Activated CD4-positive, alpha-beta T cell treated with anti-CD3 and anti-CD28 coated beads for 36 hours (primary cell): ENCODE results near the gene ALK. TPM values are rescaled to one million over a fixed set of nuclear protein-coding genes. Genes with fewer than 3 reads are reported as not detected.
A peak's percentile ranks its signal among the peaks of the same experiment; 100 is the strongest.

Experiments used
- ATAC-seq: fragments of 200-7000 bp; cut with Tn5 transposase; one replicate; pipeline ENCODE4 v1.10.0; 2021; ENCODE audit warnings: mild to moderate bottlenecking, moderate library complexity
- CTCF ChIA-PET: fragments of 350-600 bp; sonication (Branson Sonifier 250); formaldehyde crosslinking; loops from one replicate; lab custom pipeline; 2021; ENCODE audit warnings: antibody characterized with exemption; lab: Charles Lee
- POLR2A ChIA-PET: fragments of 350-600 bp; sonication (Branson Sonifier 250); formaldehyde crosslinking; loops from one replicate; lab custom pipeline; 2021; ENCODE audit warnings: antibody characterized with exemption, inconsistent platforms; lab: Charles Lee
- DNase-seq: peaks from one replicate; pipeline ENCODE4 v3.0.0-alpha.2; 2020
- H3K27ac Mint-ChIP-seq: one replicate; pipeline ENCODE4 v1.8.0; 2021; ENCODE audit warnings: mixed read lengths
- H3K27me3 Mint-ChIP-seq: one replicate; pipeline ENCODE4 v1.8.0; 2021; ENCODE audit warnings: mixed read lengths
- H3K36me3 Mint-ChIP-seq: one replicate; pipeline ENCODE4 v1.8.0; 2021; ENCODE audit warnings: low read depth, mixed read lengths
- H3K4me1 Mint-ChIP-seq: one replicate; pipeline ENCODE4 v1.8.0; 2021; ENCODE audit warnings: mixed read lengths
- H3K4me3 Mint-ChIP-seq: one replicate; pipeline ENCODE4 v1.8.0; 2021; ENCODE audit warnings: mild to moderate bottlenecking, moderate library complexity, mixed read lengths
- H3K9me3 Mint-ChIP-seq: one replicate; pipeline ENCODE4 v1.8.0; 2021; ENCODE audit warnings: low read depth, mixed read lengths
- intact Hi-C, 2 experiments: fragments of 100-400 bp; cut with DNase I in 1 of 2; cut with micrococcal nuclease in 1 of 2; formaldehyde crosslinking; loops; one replicate each; pipeline versions ENCODE4 v1.14.2 to v1.15.1; 2022 to 2024; cut with DNase I, micrococcal nuclease
- total RNA-seq, 2 experiments: library from RNA; stranded (reverse); gene quantifications; one replicate each; pipeline ENCODE4 v1.2.3, GENCODE V29; 2021

Gene ALK
- total RNA-seq, 2 experiments from 2014 or later, result not detected

DNA sequence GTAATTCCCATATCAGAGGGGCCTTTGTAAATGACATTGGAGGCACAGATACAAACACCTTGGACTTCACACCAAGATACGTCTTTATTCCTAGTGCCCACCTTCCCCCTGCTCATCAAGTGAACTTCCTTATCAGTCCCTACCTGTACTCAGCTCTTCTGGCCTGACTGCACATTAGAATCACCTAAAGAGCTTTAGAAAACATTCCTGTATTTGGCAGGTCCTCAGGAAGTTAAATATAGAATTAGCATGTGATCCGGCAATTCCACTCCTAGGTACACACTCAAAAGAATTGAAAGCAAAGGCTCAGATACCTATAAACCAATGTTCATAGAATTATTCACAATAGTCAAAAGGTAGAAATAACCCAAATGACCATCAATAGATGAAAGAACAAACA is 46.6 kb downstream of the ALK start:
- DNase-seq, result no peak

GRCh38 chr2:29872870-29873269 is 48.5 kb downstream of the ALK start:
- Mint-ChIP-seq H3K27ac (no peak overlapping the region), H3K4me1 (no peaks in the 10 kb centered on the region), H3K4me3 (no peak overlapping the region), H3K36me3 (no peaks in the 10 kb centered on the region), H3K27me3 (peaks cover 7% of the 10 kb centered on the region), H3K9me3 (no peaks in the 10 kb centered on the region)
- ATAC-seq, result no peak
- intact Hi-C loops, result no loop called here
- ChIA-PET POLR2A (no interaction called here), CTCF (no interaction called here)
- no peak for DNase-seq

More for the DNA sequence above, 46.6 kb downstream of the ALK start:
- Mint-ChIP-seq H3K4me1 (no peaks in the 10 kb centered on the region), H3K9me3 (no peaks in the 10 kb centered on the region), H3K27ac (no peak overlapping the region), H3K27me3 (peaks cover 4% of the 10 kb centered on the region), H3K4me3 (no peak overlapping the region), H3K36me3 (no peaks in the 10 kb centered on the region)
- ATAC-seq, result no peak
- ChIA-PET CTCF (no interaction called here), POLR2A (no interaction called here)
- intact Hi-C loops, result no loop called here

DNA sequence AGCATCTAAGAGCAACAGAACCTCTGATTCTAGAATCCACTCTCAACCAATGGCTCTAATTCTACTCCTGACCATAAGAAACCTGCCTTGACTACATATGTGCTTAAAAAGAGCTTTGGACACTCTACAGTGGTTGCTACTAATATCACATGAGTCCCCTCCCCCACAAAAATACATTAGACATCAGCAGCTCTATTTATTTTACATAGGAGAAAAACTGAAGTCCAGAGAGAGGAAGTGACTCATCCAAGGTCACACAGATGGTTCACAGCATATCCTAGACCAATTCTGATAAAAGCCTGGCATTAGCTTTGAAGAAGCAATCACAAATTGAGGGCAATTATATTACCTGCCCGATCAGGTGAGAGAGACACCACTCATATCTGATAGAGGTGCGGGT is 49.8 kb downstream of the ALK start:
- no peak overlapping the region for H3K27ac Mint-ChIP-seq
- H3K9me3 Mint-ChIP-seq, result no peaks in the 10 kb centered on the region
- POLR2A ChIA-PET, result no interaction called here
- H3K36me3 Mint-ChIP-seq, result no peaks in the 10 kb centered on the region
- H3K4me1 Mint-ChIP-seq, result no peaks in the 10 kb centered on the region
- intact Hi-C loops, result no loop called here
- no peak overlapping the region for H3K4me3 Mint-ChIP-seq
- peaks cover 13% of the 10 kb centered on the region for H3K27me3 Mint-ChIP-seq
- no peak for DNase-seq
- no peak for ATAC-seq
- CTCF ChIA-PET, result no interaction called here

GRCh38 chr2:29865512-29865911 is 55.9 kb downstream of the ALK start:
- Mint-ChIP-seq H3K4me1 (no peaks in the 10 kb centered on the region), H3K27ac (no peak overlapping the region), H3K36me3 (no peaks in the 10 kb centered on the region), H3K9me3 (no peaks in the 10 kb centered on the region), H3K27me3 (peaks cover 28% of the 10 kb centered on the region), H3K4me3 (no peak overlapping the region)
- no peak for ATAC-seq
- ChIA-PET CTCF (interaction anchor here (0.8 kb wide), 1 partner anchor 58 kb away, joined by 3 read pairs; no protein-coding TSS in a partner anchor), POLR2A (no interaction called here)
- intact Hi-C loops, result no loop called here
- no peak for DNase-seq

- no peaks in the 10 kb centered on the region for H3K36me3 Mint-ChIP-seq
- CTCF ChIA-PET, result interaction anchor here (0.8 kb wide), 1 partner anchor 58 kb away, joined by 3 read pairs; no protein-coding TSS in a partner anchor
- no peak overlapping the region for H3K4me3 Mint-ChIP-seq
- no peaks in the 10 kb centered on the region for H3K9me3 Mint-ChIP-seq
- intact Hi-C loops, result no loop called here
- no peak for ATAC-seq
- H3K27me3 Mint-ChIP-seq, result peaks cover 28% of the 10 kb centered on the region
- POLR2A ChIA-PET, result no interaction called here
- no peaks in the 10 kb centered on the region for H3K4me1 Mint-ChIP-seq
- DNase-seq, result no peak
- H3K27ac Mint-ChIP-seq, result no peak overlapping the region
Measured at GRCh38 chr2:29864988-29865387, 56.4 kb downstream of the ALK start.

DNA sequence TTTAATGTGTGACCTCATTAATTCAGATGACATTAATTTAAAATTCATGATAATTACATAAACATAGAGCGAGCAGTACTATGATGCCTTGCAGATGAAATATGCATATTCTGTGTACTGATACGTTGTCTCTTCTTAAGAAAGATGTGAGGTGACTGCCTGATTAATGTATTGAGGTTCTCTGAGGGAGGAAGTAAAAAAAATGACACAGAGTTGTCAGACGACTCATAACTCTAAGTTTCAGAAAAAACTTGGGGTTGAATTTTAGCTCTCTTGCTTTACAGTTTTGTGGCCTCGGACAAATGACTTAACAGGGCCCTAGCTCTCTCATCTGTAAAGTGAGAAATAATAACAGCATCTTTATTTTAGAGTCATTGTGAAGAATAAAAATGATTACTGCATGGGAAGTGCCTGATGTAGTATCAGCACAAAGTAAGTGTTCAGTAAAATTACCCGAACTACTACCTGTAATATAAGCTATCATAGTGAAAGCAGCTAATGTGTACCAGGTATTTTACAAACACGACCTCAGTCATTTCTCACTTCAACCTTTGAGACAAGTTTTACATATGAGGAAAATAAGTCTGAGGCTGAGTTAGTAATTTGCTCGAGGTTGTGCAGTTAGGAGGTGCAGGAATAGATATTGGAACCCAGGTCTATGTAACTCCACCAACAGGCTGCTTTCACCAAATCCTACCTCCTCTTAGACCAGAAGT is 65.3 kb downstream of the ALK start:
- no peak for ATAC-seq
- DNase-seq, result no peak
- CTCF ChIA-PET, result no interaction called here
- Mint-ChIP-seq H3K27me3 (peaks cover 32% of the 10 kb centered on the region), H3K9me3 (no peaks in the 10 kb centered on the region), H3K4me1 (no peaks in the 10 kb centered on the region), H3K36me3 (no peaks in the 10 kb centered on the region), H3K27ac (no peak overlapping the region), H3K4me3 (no peak overlapping the region)
- POLR2A ChIA-PET, result no interaction called here
- intact Hi-C loops, result no loop called here

DNA sequence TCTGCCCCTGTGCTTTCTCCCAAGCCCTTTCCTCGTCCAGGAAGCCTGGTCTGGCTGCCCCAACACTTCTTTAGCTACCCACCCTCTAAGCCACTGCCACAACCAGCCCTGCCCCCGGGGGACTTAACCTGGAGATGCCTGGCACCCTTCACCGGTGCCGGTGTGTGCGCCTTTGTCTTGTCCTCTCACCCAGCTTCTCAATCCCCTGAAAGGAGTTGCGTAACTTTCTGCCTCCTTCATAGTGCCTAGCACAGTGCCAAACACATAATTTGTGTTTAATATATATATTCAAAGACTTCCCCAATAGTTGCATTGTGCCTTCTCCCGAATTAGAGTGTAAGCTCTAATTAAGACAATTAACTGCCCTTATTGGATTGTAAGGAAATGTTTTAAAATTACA is 70.6 kb downstream of the ALK start:
- intact Hi-C loops, result no loop called here
- POLR2A ChIA-PET, result no interaction called here
- ATAC-seq, result no peak
- no peak for DNase-seq
- Mint-ChIP-seq H3K4me3 (no peak overlapping the region), H3K27ac (no peak overlapping the region), H3K4me1 (no peaks in the 10 kb centered on the region), H3K27me3 (peaks cover 8% of the 10 kb centered on the region), H3K36me3 (no peaks in the 10 kb centered on the region), H3K9me3 (no peaks in the 10 kb centered on the region)
- CTCF ChIA-PET, result interaction anchor here (1.5 kb wide), 1 partner anchor 13 kb away, joined by 4 read pairs; no protein-coding TSS in a partner anchor

- Mint-ChIP-seq H3K4me3 (no peak overlapping the region), H3K9me3 (no peaks in the 10 kb centered on the region), H3K27me3 (peaks cover 8% of the 10 kb centered on the region), H3K4me1 (no peaks in the 10 kb centered on the region), H3K36me3 (no peaks in the 10 kb centered on the region), H3K27ac (no peak overlapping the region)
- DNase-seq (no peak), ATAC-seq (no peak)
- ChIA-PET POLR2A (no interaction called here), CTCF (interaction anchor here (0.6 to 0.9 kb wide), 3 partner anchors 27 to 1234 kb away, joined by 3 read pairs; no protein-coding TSS in a partner anchor)
- intact Hi-C loops, result loop anchor here in 1 of 2 experiments (10.0 kb wide), 1 partner anchor 884 kb away; no protein-coding TSS in a partner anchor
Measured at GRCh38 chr2:29848566-29849310, 72.6 kb downstream of the ALK start.

GRCh38 chr2:29847886-29848285 is 73.5 kb downstream of the ALK start:
- Mint-ChIP-seq H3K27me3 (peaks cover 8% of the 10 kb centered on the region), H3K9me3 (no peaks in the 10 kb centered on the region), H3K4me1 (no peaks in the 10 kb centered on the region), H3K36me3 (no peaks in the 10 kb centered on the region), H3K27ac (no peak overlapping the region), H3K4me3 (no peak overlapping the region)
- no peak for DNase-seq
- POLR2A ChIA-PET, result no interaction called here
- intact Hi-C loops, result loop anchor here in 1 of 2 experiments (10.0 kb wide), 1 partner anchor 883 kb away; no protein-coding TSS in a partner anchor
- no peak for ATAC-seq
- CTCF ChIA-PET, result interaction anchor here (0.6 to 0.9 kb wide), 2 partner anchors 51 to 327 kb away, joined by 3 read pairs; no protein-coding TSS in a partner anchor

DNA sequence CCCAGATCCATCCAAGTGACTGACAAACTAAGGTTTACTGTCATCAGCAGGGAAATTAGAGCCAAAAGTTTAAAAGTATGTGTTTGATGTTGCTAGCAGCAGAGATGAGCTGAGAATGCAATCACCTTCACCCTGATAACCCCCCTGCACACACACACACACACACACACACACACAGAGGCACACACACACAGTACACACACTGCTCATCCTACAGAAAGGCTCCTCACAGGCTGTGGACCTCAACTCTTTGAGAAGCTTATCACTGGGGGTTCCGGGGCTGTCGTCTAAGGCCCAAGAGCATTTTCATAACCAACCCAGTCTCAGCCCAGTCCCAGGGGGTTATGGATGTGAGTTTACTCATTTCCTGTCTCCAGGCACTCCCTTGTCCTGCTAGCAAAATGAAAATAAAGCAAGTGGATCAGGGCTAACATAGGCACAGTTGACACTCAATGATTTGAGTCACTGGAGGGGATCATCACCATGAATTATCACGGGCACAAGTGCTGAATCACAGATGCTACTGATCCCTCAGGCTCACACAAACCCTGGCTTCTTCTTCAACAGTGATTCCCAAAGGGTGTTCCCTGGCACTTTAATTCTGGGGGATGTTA is 76.6 kb downstream of the ALK start:
- no peaks in the 10 kb centered on the region for H3K36me3 Mint-ChIP-seq
- H3K4me1 Mint-ChIP-seq, result no peaks in the 10 kb centered on the region
- H3K27me3 Mint-ChIP-seq, result peaks cover 9% of the 10 kb centered on the region
- no peaks in the 10 kb centered on the region for H3K9me3 Mint-ChIP-seq
- CTCF ChIA-PET, result no interaction called here
- DNase-seq (no peak), ATAC-seq (no peak)
- POLR2A ChIA-PET, result no interaction called here
- H3K4me3 Mint-ChIP-seq, result no peak overlapping the region
- no peak overlapping the region for H3K27ac Mint-ChIP-seq
- intact Hi-C loops, result loop anchor here (5.0 to 10.0 kb wide), 2 partner anchors 538 to 880 kb away; no protein-coding TSS in a partner anchor

- Mint-ChIP-seq H3K4me1 (no peaks in the 10 kb centered on the region), H3K27ac (no peak overlapping the region), H3K36me3 (no peaks in the 10 kb centered on the region), H3K27me3 (peaks cover 4% of the 10 kb centered on the region), H3K4me3 (no peak overlapping the region), H3K9me3 (peaks cover 10% of the 10 kb centered on the region)
- DNase-seq (peak; percentile 36), ATAC-seq (no peak)
- POLR2A ChIA-PET, result no interaction called here
- CTCF ChIA-PET, result interaction anchor here (0.7 kb wide), 2 partner anchors 239 to 443 kb away, joined by 3 to 4 read pairs; no protein-coding TSS in a partner anchor
- intact Hi-C loops, result loop anchor here (1.0 to 10.0 kb wide), 3 partner anchors 231 to 877 kb away; no protein-coding TSS in a partner anchor
Measured at GRCh38 chr2:29841386-29842004, 79.9 kb downstream of the ALK start.
